ENCODE results near the gene CCL1. TPM values are rescaled to one million over a fixed set of nuclear protein-coding genes. Genes with fewer than 3 reads are reported as not detected.
A peak's percentile ranks its signal among the peaks of the same experiment; 100 is the strongest.

CCL1 gene
- total RNA-seq, 2 donors from 2014 or later: not detected

GRCh38 chr17:34314279-34314678 is 48.8 kb downstream of the CCL1 start:
- no peak for TF ChIP-seq CTCF (IDR thresholded peaks at IDR 0.05)
- intact Hi-C loops (cut with DNase I): no loop called here
- Histone ChIP-seq H3K27me3 (no peaks in the 10 kb centered on the region), H3K4me3 (no peak overlapping the region), H3K36me3 (no peaks in the 10 kb centered on the region), H3K9me3 (no peaks in the 10 kb centered on the region), H3K9ac (ENCODE audit: low read depth in 2 of 2, low read length in 2 of 2) (no peak overlapping the region), H3K4me1 (no peaks in the 10 kb centered on the region), H3K27ac (peak overlapping the region; percentile 20)
- DNase-seq: peak; percentile 26

GRCh38 chr17:34313164-34313563 is 49.9 kb downstream of the CCL1 start:
- Histone ChIP-seq H3K9me3 (no peaks in the 10 kb centered on the region), H3K4me3 (no peak overlapping the region), H3K36me3 (no peaks in the 10 kb centered on the region), H3K4me1 (no peaks in the 10 kb centered on the region), H3K27ac (peak overlapping the region; percentile 19), H3K27me3 (no peaks in the 10 kb centered on the region), H3K9ac (ENCODE audit: low read depth in 2 of 2, low read length in 2 of 2) (no peak overlapping the region)
- intact Hi-C loops (cut with DNase I): no loop called here
- DNase-seq: no peak
- TF ChIP-seq CTCF (IDR thresholded peaks at IDR 0.05): no peak

GRCh38 chr17:34312080-34312479 is 51.0 kb downstream of the CCL1 start:
- Histone ChIP-seq H3K4me1 (no peaks in the 10 kb centered on the region), H3K9ac (ENCODE audit: low read depth in 2 of 2, low read length in 2 of 2) (no peak overlapping the region), H3K9me3 (no peaks in the 10 kb centered on the region), H3K27ac (no peak overlapping the region), H3K27me3 (no peaks in the 10 kb centered on the region), H3K4me3 (no peak overlapping the region), H3K36me3 (no peaks in the 10 kb centered on the region)
- no peak for DNase-seq
- no peak for TF ChIP-seq CTCF (IDR thresholded peaks at IDR 0.05)
- intact Hi-C loops (cut with DNase I): no loop called here

GRCh38 chr17:34311291-34311690 is 51.7 kb downstream of the CCL1 start:
- H3K9me3 ChIP-seq: no peaks in the 10 kb centered on the region

More at GRCh38 chr17:34311291-34311690, 51.7 kb downstream of the CCL1 start:
- no peak for DNase-seq
- Histone ChIP-seq H3K4me1 (no peaks in the 10 kb centered on the region), H3K27me3 (no peaks in the 10 kb centered on the region), H3K36me3 (no peaks in the 10 kb centered on the region), H3K4me3 (no peak overlapping the region), H3K27ac (no peak overlapping the region), H3K9ac (ENCODE audit: low read depth in 2 of 2, low read length in 2 of 2) (no peak overlapping the region)
- intact Hi-C loops (cut with DNase I): no loop called here
- TF ChIP-seq CTCF (IDR thresholded peaks at IDR 0.05): no peak

Other genes with a start within 250 kb of the CCL1 start
- gene CCL2, start 107.9 kb downstream of the CCL1 start, total RNA-seq: 10 to 100 TPM in 1 of 2 donors, 1 to 10 TPM in 1; 4.2 to 96.2 TPM
- gene CCL7, start 93.0 kb downstream of the CCL1 start, total RNA-seq: under 1 TPM in 1 of 2 donors, not detected in 1; 0.72 TPM
- 10 to 100 TPM in 1 of 2 donors, under 1 TPM in 1; 0.25 to 10.9 TPM for gene CCL11, start 77.5 kb downstream of the CCL1 start, total RNA-seq
- 1 to 10 TPM in 1 of 2 donors, under 1 TPM in 1; 0.94 to 5.9 TPM for gene CCL8, start 43.8 kb downstream of the CCL1 start, total RNA-seq
- gene CCL13, start 6.8 kb downstream of the CCL1 start, total RNA-seq: 1 to 10 TPM in 1 of 2 donors, under 1 TPM in 1; 0.82 to 4.9 TPM
- gene TMEM132E, start 216.3 kb upstream of the CCL1 start, total RNA-seq: under 1 TPM; 0.10 to 0.11 TPM

Measured in colonic mucosa (tissue), 4 donors.